Esophagus squamous epithelium (tissue), 4 donors: Measurements from ENCODE around the gene TMEM123.

Experiments used
- CTCF ChIP-seq, 6 experiments: fragments of 450-650 bp in 4 of 6; fragments of 200-600 bp in 2 of 6; sonication (generic) in 2 of 6; IDR thresholded peaks; one replicate each; pipeline ENCODE4 v1.5.1; 2016 to 2019; ENCODE audit warnings: antibody characterized with exemption in 6 of 6, mild to moderate bottlenecking in 4 of 6, moderate library complexity in 4 of 6
- POLR2A ChIP-seq, 4 donors: fragments of 450-650 bp; IDR thresholded peaks; one replicate each; pipeline ENCODE4 v1.6.1; 2017; ENCODE audit warnings: antibody characterized with exemption in 4 of 4, mild to moderate bottlenecking in 4 of 4, moderate library complexity in 3 of 4

- TF ChIP-seq POLR2A (IDR thresholded peaks at IDR 0.05) (no peak), CTCF (IDR thresholded peaks at IDR 0.05) (no peak)
Observed at GRCh38 chr11:102470251-102470650, 17.7 kb upstream of the TMEM123 start.
